Thyroid gland (tissue), 4 donors: ENCODE data around the gene CYB5R2. TPM values are rescaled to one million over a fixed set of nuclear protein-coding genes. Genes with fewer than 3 reads are reported as not detected.

Experiments
- DNase-seq, 2 donors: peaks; one replicate each; pipeline ENCODE4 v3.0.0-alpha.2; 2019
- H3K27ac ChIP-seq, 3 donors: fragments of 200-600 bp; sonication (generic); 1 replicate in 2 of 3; 2 replicates in 1 of 3; pipeline ENCODE4 v1.5.1; 2016 to 2019; ENCODE audit warnings: mild to moderate bottlenecking in 1 of 3, moderate library complexity in 1 of 3
- H3K27me3 ChIP-seq: fragments of 200-600 bp; sonication (generic); one replicate; pipeline ENCODE4 v1.5.1; 2019
- H3K36me3 ChIP-seq, 2 donors: fragments of 200-600 bp; sonication (generic); one replicate each; pipeline ENCODE4 v1.5.1; 2016 to 2019
- H3K4me1 ChIP-seq, 2 donors: fragments of 200-600 bp; sonication (generic); one replicate each; pipeline ENCODE4 v1.5.1; 2017 to 2019
- H3K4me3 ChIP-seq, 3 donors: fragments of 200-600 bp; sonication (generic); replicated peaks in 1 of 3; 1 replicate in 2 of 3; 2 replicates in 1 of 3; pipeline ENCODE4 v1.5.1; 2016; ENCODE audit warnings: mild to moderate bottlenecking in 1 of 3
- H3K9me3 ChIP-seq: fragments of 200-600 bp; sonication (generic); one replicate; pipeline ENCODE4 v1.5.1; 2017
- CTCF ChIP-seq, 6 experiments: fragments of 200-600 bp in 3 of 6; fragments of 450-650 bp in 3 of 6; sonication (generic) in 3 of 6; IDR thresholded peaks; one replicate each; pipeline ENCODE4 v1.5.1; 2016 to 2019; ENCODE audit warnings: antibody characterized with exemption in 6 of 6, mild to moderate bottlenecking in 2 of 6, inconsistent platforms in 1 of 6, moderate library complexity in 1 of 6
- POLR2A ChIP-seq, 2 donors: fragments of 450-650 bp; IDR thresholded peaks; one replicate each; pipeline ENCODE4 v1.6.1; 2017; ENCODE audit warnings: antibody characterized with exemption in 2 of 2, mild to moderate bottlenecking in 2 of 2, moderate library complexity in 1 of 2
- WGBS, 2 donors: methylation state at CpG; one replicate each; pipeline ENCODE4 v1.1.5; 2017; 5-methylcytosine and 5-hydroxymethylcytosine counted together
- intact Hi-C: fragments of 100-400 bp; cut with DNase I; formaldehyde crosslinking; loops from one replicate; pipeline ENCODE4 v1.15.1; 2023
- total RNA-seq, 4 donors: library from RNA; depleted of rRNA; stranded (reverse); fragments of >200 nt; gene quantifications; one replicate each; pipeline ENCODE4 v1.2.3, GENCODE V29; 2016

Gene CYB5R2
- total RNA-seq, 4 donors from 2014 or later, result 7.2 to 9.3 (median 8.5) TPM

GRCh38 chr11:7640816-7641215, 32.5 kb downstream of the CYB5R2 start:
- intact Hi-C loops, result no loop called here
- peak overlapping the region in 2 of 3 donors; percentile 59 to 63 for H3K27ac ChIP-seq
- H3K27me3 ChIP-seq, result no peaks in the 10 kb centered on the region
- peaks cover 14 to 17% of the 10 kb centered on the region in 2 donors for H3K36me3 ChIP-seq
- no peaks in the 10 kb centered on the region for H3K9me3 ChIP-seq
- no peak overlapping the region for H3K4me3 ChIP-seq
- WGBS, 2 donors, result 86 to 91% methylated on average over 6 of the region's 6 CpGs
- peaks cover 29 to 40% of the 10 kb centered on the region in 2 donors for H3K4me1 ChIP-seq
- no peak for DNase-seq
- TF ChIP-seq CTCF (IDR thresholded peaks at IDR 0.05), result no peak
- TF ChIP-seq POLR2A (IDR thresholded peaks at IDR 0.05), result no peak

GRCh38 chr11:7639643-7640025, 33.7 kb downstream of the CYB5R2 start:
- Histone ChIP-seq H3K4me3 (no peak overlapping the region), H3K4me1 (peaks cover 32 to 44% of the 10 kb centered on the region in 2 donors), H3K36me3 (peaks cover 17 to 24% of the 10 kb centered on the region in 2 donors), H3K9me3 (no peaks in the 10 kb centered on the region), H3K27ac (peak overlapping the region; percentile 59 to 76 (median 63)), H3K27me3 (no peaks in the 10 kb centered on the region)
- WGBS, 2 donors, result 43 to 59% methylated on average over 5 of the region's 5 CpGs
- TF ChIP-seq CTCF (IDR thresholded peaks at IDR 0.05) (no peak), POLR2A (IDR thresholded peaks at IDR 0.05) (peak in 1 of 2 donors; percentile 71)
- intact Hi-C loops, result no loop called here
- DNase-seq, result peak; percentile 86 to 91

- no peaks in the 10 kb centered on the region for H3K9me3 ChIP-seq
- peak overlapping the region; percentile 59 to 76 (median 63) for H3K27ac ChIP-seq
- H3K4me1 ChIP-seq, result peaks cover 32 to 44% of the 10 kb centered on the region in 2 donors
- intact Hi-C loops, result no loop called here
- peaks cover 22 to 27% of the 10 kb centered on the region in 2 donors for H3K36me3 ChIP-seq
- no peaks in the 10 kb centered on the region for H3K27me3 ChIP-seq
- peak in 1 of 2 donors; percentile 56 for DNase-seq
- WGBS, 2 donors, result 69 to 76% methylated on average over 5 of the region's 5 CpGs
- H3K4me3 ChIP-seq, result no peak overlapping the region
- TF ChIP-seq CTCF (IDR thresholded peaks at IDR 0.05), result no peak
- TF ChIP-seq POLR2A (IDR thresholded peaks at IDR 0.05), result no peak
These were observed 34.3 kb downstream of the CYB5R2 start for GRCh38 chr11:7638710-7639642.

- intact Hi-C loops, result no loop called here
- H3K27me3 ChIP-seq, result no peaks in the 10 kb centered on the region
- no peak for DNase-seq
- no peaks in the 10 kb centered on the region for H3K9me3 ChIP-seq
- whole genome bisulfite sequencing, 2 donors, result 71 to 79% methylated on average over 7 of the region's 7 CpGs
- TF ChIP-seq CTCF (IDR thresholded peaks at IDR 0.05) (no peak), POLR2A (IDR thresholded peaks at IDR 0.05) (no peak)
- H3K4me3 ChIP-seq, result no peak overlapping the region
- H3K27ac ChIP-seq, result peak overlapping the region; percentile 59 to 76 (median 63)
- H3K4me1 ChIP-seq, result peaks cover 24 to 37% of the 10 kb centered on the region in 2 donors
- H3K36me3 ChIP-seq, result peaks cover 30 to 36% of the 10 kb centered on the region in 2 donors
These were observed 35.7 kb downstream of the CYB5R2 start for GRCh38 chr11:7637447-7638157.
